ENCODE results near the gene KIF20B. TPM values are rescaled to one million over a fixed set of nuclear protein-coding genes. Genes with fewer than 3 reads are reported as not detected.

KIF20B gene
- total and polyA plus RNA-seq, 12 donors, result 0.54 to 8.2 (median 2.7) TPM

DNA sequence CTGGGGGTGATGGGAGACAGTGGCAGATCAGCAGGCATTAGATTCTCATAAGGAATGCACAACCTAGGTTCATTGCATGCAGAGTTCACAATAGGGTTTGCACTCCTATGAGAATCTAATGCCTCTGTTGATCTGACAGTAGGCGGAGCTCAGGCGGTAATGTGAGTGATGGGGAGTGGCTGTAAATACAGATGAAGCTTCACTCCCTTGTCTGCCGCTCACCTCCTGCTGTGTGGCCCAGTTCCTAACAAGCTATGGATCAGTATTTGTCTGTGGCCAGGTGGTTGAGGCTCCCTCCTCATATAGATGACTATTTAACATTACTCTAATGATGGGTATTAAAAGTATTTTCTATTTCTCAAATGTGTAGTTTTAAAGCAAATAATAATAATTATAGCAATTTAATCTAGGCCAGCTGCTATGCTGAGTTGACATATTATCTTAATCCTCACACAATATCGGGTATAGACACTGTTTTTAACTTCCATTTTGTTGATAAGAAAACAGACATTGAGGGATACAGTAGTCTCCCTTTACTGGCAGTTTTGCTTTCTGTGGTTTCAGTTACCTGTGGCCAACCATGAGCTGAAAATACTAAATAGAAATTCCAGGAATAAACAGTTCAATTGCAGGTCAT lies 39.9 kb downstream of the KIF20B start:
- no peak for TF ChIP-seq POLR2A (IDR thresholded peaks at IDR 0.05)
- TF ChIP-seq, protein P1, sequence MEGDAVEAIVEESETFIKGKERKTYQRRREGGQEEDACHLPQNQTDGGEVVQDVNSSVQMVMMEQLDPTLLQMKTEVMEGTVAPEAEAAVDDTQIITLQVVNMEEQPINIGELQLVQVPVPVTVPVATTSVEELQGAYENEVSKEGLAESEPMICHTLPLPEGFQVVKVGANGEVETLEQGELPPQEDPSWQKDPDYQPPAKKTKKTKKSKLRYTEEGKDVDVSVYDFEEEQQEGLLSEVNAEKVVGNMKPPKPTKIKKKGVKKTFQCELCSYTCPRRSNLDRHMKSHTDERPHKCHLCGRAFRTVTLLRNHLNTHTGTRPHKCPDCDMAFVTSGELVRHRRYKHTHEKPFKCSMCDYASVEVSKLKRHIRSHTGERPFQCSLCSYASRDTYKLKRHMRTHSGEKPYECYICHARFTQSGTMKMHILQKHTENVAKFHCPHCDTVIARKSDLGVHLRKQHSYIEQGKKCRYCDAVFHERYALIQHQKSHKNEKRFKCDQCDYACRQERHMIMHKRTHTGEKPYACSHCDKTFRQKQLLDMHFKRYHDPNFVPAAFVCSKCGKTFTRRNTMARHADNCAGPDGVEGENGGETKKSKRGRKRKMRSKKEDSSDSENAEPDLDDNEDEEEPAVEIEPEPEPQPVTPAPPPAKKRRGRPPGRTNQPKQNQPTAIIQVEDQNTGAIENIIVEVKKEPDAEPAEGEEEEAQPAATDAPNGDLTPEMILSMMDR (IDR thresholded peaks at IDR 0.05), result no peak
- no peak for DNase-seq
- WGBS, 4 donors, result 94 to 97% (median 95%) methylated on average over 4 of the region's 4 CpGs
- intact Hi-C loops (cut with DNase I), result no loop called here
- no peak overlapping the region for H3K4me3 ChIP-seq
- H3K36me3 ChIP-seq (replicated peaks in 1 of 2), result no peaks in the 10 kb centered on the region
- H3K4me1 ChIP-seq (replicated peaks in 1 of 2), result no peaks in the 10 kb centered on the region
- no peaks in the 10 kb centered on the region for H3K9me3 ChIP-seq (replicated peaks in 1 of 3)
- H3K27me3 ChIP-seq, result no peaks in the 10 kb centered on the region
- no peak overlapping the region for H3K27ac ChIP-seq

DNA sequence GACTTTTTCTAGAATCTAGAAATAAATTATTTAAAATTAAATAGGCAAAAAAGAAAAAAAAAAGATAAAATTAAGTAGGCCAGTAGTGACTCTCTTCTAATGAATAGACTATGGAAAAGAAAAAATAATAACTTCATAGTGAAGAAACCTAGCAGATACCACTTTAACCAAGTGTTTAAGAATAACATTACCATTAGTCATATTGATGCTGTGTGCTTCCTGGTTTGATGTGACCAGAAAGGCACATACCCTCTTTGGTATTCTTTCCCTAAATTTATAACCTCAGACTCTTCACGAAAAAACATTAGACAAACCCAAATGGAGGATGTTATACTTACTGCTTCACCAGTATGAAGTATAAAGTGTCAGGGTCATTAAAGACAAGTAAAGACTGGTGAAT lies 42.6 kb downstream of the KIF20B start:
- Histone ChIP-seq H3K27me3 (no peaks in the 10 kb centered on the region), H3K27ac (no peak overlapping the region), H3K4me1 (replicated peaks in 1 of 2) (no peaks in the 10 kb centered on the region), H3K9me3 (replicated peaks in 1 of 3) (no peaks in the 10 kb centered on the region), H3K4me3 (no peak overlapping the region), H3K36me3 (replicated peaks in 1 of 2) (no peaks in the 10 kb centered on the region)
- no peak for DNase-seq
- WGBS, 4 donors, result 38 to 97% (median 72%) methylated on average over 1 of the region's 1 CpG
- intact Hi-C loops (cut with DNase I), result no loop called here
- no peak for TF ChIP-seq POLR2A (IDR thresholded peaks at IDR 0.05)
- TF ChIP-seq, protein P1 (IDR thresholded peaks at IDR 0.05), result no peak

DNA sequence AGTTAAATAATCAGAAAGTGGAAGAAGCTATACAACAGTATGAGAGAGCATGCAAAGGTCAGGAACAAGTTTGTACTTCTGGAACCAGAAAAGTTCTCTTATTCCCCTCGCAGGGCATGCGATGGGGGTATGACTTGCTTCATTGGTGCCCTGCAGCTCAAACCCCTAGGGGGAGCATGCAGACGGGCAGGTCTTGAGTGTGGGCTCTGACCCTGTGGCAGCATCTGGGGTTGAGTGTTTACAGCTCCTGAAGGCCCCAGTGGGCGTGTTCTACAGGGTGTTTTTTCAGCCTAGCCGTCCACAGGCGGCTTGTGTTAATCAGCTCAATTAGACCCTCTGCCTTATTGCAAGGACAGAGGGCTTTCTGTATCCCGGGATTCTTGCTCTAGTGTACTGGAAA lies 44.5 kb downstream of the KIF20B start:
- intact Hi-C loops (cut with DNase I), result no loop called here
- H3K36me3 ChIP-seq (replicated peaks in 1 of 2), result no peaks in the 10 kb centered on the region
- no peaks in the 10 kb centered on the region for H3K27me3 ChIP-seq
- TF ChIP-seq POLR2A (IDR thresholded peaks at IDR 0.05), result no peak
- TF ChIP-seq, protein P1 (IDR thresholded peaks at IDR 0.05), result no peak
- H3K9me3 ChIP-seq (replicated peaks in 1 of 3), result no peaks in the 10 kb centered on the region
- H3K4me1 ChIP-seq (replicated peaks in 1 of 2), result no peaks in the 10 kb centered on the region
- no peak overlapping the region for H3K27ac ChIP-seq
- 89 to 96% (median 93%) methylated on average over 6 to 7 of the region's 7 CpGs for WGBS, 4 donors
- no peak for DNase-seq
- H3K4me3 ChIP-seq, result no peak overlapping the region

DNA sequence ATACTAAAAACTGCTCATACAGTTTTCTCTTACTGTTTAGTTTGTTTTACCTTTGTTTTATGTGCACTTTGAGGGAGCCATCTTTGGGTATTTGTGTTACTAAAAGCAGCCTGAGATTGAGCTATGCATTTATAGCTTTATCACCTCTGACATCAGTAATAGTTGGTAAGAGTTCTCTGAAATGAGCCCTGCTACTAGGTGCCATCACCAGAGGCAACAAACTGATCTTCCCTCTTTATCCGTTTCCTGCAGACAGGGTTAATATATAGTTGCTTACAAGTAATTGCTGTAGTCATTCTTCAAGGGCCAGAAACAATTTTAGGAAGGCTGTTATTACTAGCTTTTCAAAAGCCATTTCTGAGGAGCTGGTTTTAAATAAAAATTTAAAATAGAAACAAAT lies 49.1 kb downstream of the KIF20B start:
- no peaks in the 10 kb centered on the region for H3K36me3 ChIP-seq (replicated peaks in 1 of 2)
- H3K4me1 ChIP-seq (replicated peaks in 1 of 2), result no peaks in the 10 kb centered on the region
- H3K27me3 ChIP-seq, result no peaks in the 10 kb centered on the region
- DNase-seq, result no peak
- TF ChIP-seq, protein P1 (IDR thresholded peaks at IDR 0.05), result no peak
- TF ChIP-seq POLR2A (IDR thresholded peaks at IDR 0.05), result no peak
- H3K4me3 ChIP-seq, result no peak overlapping the region
- intact Hi-C loops (cut with DNase I), result no loop called here
- 87 to 91% (median 89%) methylated on average over 1 of the region's 1 CpG for WGBS, 4 donors
- H3K27ac ChIP-seq, result no peak overlapping the region
- no peaks in the 10 kb centered on the region for H3K9me3 ChIP-seq (replicated peaks in 1 of 3)

Data from adrenal gland (tissue), 12 donors.